ENCODE results near the gene UNC119. TPM values are rescaled to one million over a fixed set of nuclear protein-coding genes. Genes with fewer than 3 reads are reported as not detected.

UNC119 gene
- total and polyA plus RNA-seq, 2 of the 13 experiments (the other 11 are each of a cell fraction or from before 2014, with no cell fraction given): 10.4 to 63.1 TPM

GRCh38 chr17:28598799-28599310 lies 46.4 kb upstream of the UNC119 start, which contains the start of gene SPAG5 (continued):
- TF ChIP-seq ZNF225 (CRISPR knock-in tag; IDR thresholded peaks at IDR 0.05) (0 out of 2 replicates have a peak, but pooled peaks have one; percentile 11), ONECUT2 (CRISPR knock-in tag; IDR thresholded peaks at IDR 0.05) (0 out of 2 replicates have a peak, but pooled peaks have one; percentile 20), PCBP2 (optimal IDR thresholded peaks at IDR 0.05; ENCODE audit: low read depth, low read length, poor library complexity, severe bottlenecking) (no peak), ZNF431 (CRISPR knock-in tag; IDR thresholded peaks at IDR 0.05; ENCODE audit: borderline replicate concordance, low read depth) (no peak), ZNF543 (CRISPR knock-in tag; IDR thresholded peaks at IDR 0.05) (peak; percentile 31; the same call in 1 of the 2 replicates), ZNF567 (CRISPR knock-in tag; IDR thresholded peaks at IDR 0.05; ENCODE audit: borderline replicate concordance) (no peak), CREB3 (CRISPR knock-in tag; IDR thresholded peaks at IDR 0.05) (no peak), ZNF7 (CRISPR knock-in tag; IDR thresholded peaks at IDR 0.05) (no peak), ZNF652 (CRISPR knock-in tag; IDR thresholded peaks at IDR 0.05; ENCODE audit: borderline replicate concordance, low read depth) (no peak), BATF2 (CRISPR knock-in tag; IDR thresholded peaks at IDR 0.05) (no peak), SETDB1 (CRISPR knock-in tag; IDR thresholded peaks at IDR 0.05; ENCODE audit: borderline replicate concordance) (no peak), HBP1 (CRISPR knock-in tag; IDR thresholded peaks at IDR 0.05; ENCODE audit: low read depth) (0 out of 2 replicates have a peak, but pooled peaks have one; percentile 50), ZNF737 (CRISPR knock-in tag; IDR thresholded peaks at IDR 0.05; ENCODE audit: borderline replicate concordance) (no peak), ZSCAN31 (CRISPR knock-in tag; IDR thresholded peaks at IDR 0.05; ENCODE audit: low read depth) (no peak), ZNF280D (CRISPR knock-in tag; IDR thresholded peaks at IDR 0.05) (no peak), POLR2AphosphoS2 (IDR thresholded peaks at IDR 0.05; ENCODE audit: low read depth, low read length) (no peak), NR0B2 (CRISPR knock-in tag; IDR thresholded peaks at IDR 0.05) (peak; percentile 63), NFIC (IDR thresholded peaks at IDR 0.05; ENCODE audit: low read length) (no peak), PHF5A (CRISPR knock-in tag; IDR thresholded peaks at IDR 0.05; ENCODE audit: low read depth, unreplicated experiment) (no peak), HOXD1 (CRISPR knock-in tag; IDR thresholded peaks at IDR 0.05) (no peak), FOXO1 (CRISPR knock-in tag; IDR thresholded peaks at IDR 0.05) (no peak), ZNF460 (CRISPR knock-in tag; IDR thresholded peaks at IDR 0.05; ENCODE audit: borderline replicate concordance) (no peak), POLR2G (IDR thresholded peaks at IDR 0.05; ENCODE audit: low read depth, low read length) (peak; percentile 84), ISX (CRISPR knock-in tag; conservative IDR thresholded peaks at IDR 0.05) (no peak), ZSCAN25 (CRISPR knock-in tag; IDR thresholded peaks at IDR 0.05) (no peak)
